A172 (cell line): ENCODE results near the gene C6orf136. TPM values are rescaled to one million over a fixed set of nuclear protein-coding genes. Genes with fewer than 3 reads are reported as not detected.

Experiments
- DNase-seq: peaks from one replicate; pipeline ENCODE4 v3.0.0-alpha.2; 2015; ENCODE audit warnings: low spot score
- total RNA-seq: library from RNA; depleted of rRNA; stranded (reverse); fragments of >200 nt; shearing (Covaris generic); gene quantifications from 2 replicates; pipeline ENCODE4 v1.2.3, GENCODE V29; 2014

Gene C6orf136
- total RNA-seq, 1 experiment from 2014 or later = 6.1 TPM

DNA sequence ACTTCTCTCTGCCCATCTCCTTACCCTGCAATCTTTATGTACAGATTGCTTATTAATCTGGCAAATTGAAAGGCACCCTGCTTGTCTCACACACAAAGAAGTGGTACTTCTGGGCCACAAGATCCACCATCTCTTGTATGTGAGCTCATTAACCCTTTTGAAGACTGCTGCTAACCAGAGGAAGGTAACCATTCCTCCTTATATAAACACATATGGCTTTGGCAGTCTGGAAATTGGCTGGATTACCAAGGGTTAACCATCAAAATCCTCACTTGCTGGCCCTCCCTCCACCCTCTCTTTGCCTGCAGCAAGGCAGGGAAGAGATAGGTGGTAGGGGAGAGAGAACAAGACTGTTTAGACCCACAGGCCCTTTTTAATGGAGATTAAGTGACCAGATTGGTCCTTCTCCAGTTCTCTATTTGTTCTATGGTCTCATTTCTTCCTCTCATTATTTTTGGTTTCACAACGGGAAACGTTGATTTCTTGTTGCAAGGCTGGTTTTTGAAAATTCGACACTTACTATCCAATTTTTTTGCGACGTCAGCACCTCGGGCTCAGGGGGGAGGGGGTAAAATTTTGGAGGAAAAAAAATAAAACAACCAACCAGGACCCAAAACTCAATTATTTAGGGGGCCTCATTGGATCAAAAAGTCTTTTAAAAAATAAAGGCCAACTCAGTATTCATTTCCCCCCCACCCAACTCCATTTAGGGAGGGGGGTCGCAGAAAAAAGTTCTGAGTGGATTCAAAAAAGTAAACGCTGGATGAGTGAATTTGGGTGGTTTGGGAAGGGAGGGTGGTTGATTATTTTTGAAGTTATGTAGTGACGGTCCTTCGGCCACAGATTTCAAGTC lies 30.7 kb upstream of the C6orf136 start:
- DNase-seq = peak; percentile 29

DNA sequence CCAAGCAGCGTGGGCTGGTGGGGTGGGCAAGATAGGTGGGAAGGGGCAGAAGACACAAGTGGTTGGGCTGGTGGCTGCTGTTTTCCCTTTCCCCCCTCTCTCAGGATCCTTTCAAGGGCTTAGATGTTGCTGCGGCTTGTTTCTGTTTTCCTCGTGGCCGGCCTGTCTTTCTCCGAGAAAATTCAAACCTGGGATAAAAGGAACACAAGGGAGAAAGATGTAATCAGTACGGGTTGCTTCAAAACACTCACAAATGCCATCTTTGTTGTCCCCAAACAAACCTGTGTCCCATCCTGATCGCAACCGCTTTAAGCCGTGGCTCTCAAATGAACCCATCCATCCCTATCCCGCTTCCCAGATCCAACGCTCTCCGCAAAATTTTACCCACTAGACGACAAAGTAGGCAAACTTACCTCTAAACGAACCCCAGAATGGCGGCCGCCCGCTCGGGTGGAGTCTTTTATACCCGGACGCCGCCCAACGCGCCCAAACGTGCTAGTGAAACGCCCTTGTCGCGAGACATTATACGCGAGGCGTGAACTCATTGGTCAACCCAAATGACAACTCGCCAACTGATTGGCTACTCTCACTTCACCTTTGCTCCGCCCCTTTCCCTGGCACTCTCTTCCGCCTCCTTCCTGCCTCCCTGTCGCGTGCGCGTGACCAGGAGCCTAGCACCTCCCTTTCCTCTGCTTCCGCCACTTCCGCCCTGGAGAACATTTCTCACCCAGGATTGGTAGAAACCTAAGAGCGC lies 29.9 kb upstream of the C6orf136 start, which contains the start of gene PPP1R10:
Gene PPP1R10 (minus strand): TSS at position 433 of the 754 bp plus-strand sequence. CDS start 7,299 bp downstream, outside the sequence.
- peak; percentile 100 for DNase-seq

GRCh38 chr6:30617565-30618269 lies 29.2 kb upstream of the C6orf136 start, which contains the start of gene MRPS18B:
Gene MRPS18B (plus strand): TSS chr6:30617840. CDS start chr6:30617866, 26 bp downstream.
- DNase-seq = peak; percentile 90

DNA sequence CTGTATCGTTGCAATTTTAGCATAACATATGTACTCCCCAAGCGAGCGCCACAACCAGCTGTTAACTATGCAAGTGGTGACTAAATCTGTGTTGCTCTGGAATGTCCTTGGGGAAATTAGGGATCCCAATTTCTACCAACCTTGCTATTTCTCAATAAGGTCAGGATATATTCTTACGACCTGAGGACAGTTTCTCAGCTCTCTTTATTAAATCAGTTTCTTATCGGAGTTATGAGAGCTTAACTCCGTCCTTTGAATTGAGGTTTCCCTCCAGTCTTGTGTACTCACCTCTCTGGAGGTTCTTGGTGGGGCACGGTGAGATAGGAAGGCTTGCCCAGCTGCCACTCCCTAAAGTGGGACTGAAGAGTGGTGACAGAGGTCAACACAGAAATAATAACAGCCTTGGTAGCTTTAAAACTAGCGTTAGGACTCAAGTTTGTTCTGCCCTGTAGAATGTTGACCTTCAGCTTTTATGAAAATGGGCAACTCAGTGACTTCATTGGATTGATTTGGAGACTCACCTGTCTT lies 28.6 kb upstream of the C6orf136 start:
- no peak for DNase-seq

DNA sequence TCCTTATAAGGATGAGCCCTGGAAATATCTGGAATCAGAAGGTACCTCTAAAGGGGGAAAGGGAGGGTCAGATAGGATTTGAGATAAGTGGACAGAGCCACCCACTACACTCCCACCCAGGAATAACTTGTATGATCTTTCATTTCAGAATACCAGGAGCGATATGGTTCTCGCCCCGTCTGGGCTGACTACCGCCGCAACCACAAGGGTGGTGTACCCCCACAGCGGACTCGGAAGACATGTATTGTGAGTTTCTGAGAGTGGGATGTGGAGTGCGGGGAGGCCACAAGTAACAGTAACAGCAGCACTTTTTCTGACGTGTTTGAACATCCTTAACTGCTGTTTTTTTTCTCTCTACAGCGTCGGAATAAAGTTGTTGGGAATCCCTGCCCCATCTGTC lies 27.4 kb upstream of the C6orf136 start:
- DNase-seq = no peak

GRCh38 chr6:30625511-30625910 lies 21.4 kb upstream of the C6orf136 start:
- DNase-seq = no peak

DNA sequence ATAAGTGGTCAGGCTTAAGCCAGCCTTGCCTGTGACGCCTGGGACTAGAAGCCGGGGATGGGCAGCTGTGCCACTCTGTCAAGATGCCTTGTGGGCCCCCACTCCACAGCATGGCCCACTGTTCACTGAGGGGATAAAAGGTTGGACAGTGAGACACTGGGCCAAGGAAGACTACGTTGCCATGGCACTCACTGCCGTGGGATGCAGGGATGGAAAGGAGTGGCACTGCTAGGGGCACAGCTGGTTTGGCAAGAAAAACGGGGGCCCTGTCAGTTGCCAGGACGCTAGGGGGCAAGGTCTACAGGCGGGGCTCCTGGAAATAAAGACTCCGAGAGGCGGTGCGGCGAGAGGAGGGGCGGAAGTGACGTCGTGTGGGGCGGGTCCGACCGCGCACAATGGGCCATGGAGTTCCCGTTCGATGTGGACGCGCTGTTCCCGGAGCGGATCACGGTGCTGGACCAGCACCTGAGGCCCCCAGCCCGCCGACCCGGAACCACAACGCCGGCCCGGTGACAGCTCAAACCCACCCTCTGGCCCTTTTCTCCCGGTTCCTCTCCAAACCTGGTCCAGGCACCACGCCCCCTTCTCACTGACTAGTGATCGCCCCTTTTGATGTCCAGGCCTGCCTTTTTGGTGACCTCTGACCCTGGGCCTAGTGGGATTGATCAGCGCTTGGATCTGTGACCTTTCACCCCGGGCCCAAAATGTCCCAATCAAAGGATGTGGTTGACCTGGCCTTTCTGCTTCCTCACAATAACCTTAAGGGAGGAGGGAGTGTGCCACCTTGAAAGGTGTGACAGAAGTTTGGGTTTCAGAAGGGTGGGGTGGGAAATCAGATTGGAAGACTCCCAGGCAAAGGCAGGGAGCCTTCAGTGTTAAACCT lies 20.2 kb upstream of the C6orf136 start, which contains the start of gene ATAT1:
Gene ATAT1 (plus strand): TSS at position 391 of the 883 bp plus-strand sequence.
- peak; percentile 59 for DNase-seq

GRCh38 chr6:30635834-30636233 lies 11.1 kb upstream of the C6orf136 start:
- no peak for DNase-seq

DNA sequence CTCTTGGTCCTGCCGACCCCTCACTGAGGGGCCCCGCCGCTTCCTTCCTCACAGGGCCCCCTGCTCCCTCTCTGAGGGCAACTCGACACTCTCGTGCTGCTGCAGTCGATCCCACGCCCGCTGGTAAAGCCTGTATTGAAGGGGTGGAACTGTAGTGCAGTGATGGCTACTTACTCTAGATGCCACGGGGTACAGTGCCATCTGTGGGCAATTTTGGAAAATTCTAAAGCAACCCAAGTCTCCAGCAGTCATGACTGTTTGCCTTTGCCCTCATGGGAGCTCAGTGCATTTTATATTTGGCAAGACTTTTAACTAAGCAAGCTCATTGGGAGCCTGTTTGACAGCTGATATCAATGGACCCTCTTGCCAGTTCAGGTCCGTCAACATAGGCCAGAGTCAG lies 6.5 kb upstream of the C6orf136 start:
- DNase-seq = no peak

DNA sequence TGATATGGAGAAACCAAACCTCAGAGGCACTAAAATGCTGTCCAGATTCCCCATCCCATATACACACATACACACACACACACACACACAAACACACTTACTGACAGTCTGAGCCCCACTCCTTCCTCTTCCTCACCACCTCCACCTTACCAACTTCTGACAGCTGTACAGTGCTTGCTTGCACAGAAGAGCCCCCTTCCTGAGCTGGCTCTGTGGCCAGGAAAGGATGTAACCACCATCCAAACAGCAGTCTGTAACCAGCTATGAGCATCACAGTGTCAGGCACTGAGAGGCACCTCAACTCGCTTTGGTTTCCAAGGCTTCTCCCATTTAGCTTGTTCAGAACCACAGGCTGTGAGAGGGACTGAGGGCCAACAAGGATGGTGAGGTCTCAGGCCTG lies 5.9 kb upstream of the C6orf136 start:
- no peak for DNase-seq

DNA sequence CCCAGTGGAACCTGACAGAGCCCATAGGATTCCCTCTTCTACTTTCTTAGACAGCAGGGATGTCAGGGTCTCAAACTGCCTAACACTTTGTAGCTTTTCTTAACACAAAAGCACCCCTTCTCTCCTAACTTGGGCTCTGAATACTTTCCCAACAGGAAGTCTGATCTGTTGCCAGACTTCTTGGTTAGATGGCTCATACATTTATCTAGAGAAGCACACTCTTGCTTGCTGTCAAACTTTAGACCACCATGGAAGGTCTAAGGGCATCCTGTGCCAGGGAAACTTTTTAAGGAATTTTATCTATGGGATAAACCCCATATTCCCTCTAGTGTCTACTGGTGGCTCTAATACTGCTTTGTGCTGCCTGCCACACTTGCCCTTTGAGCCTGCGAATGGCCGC lies 3.3 kb upstream of the C6orf136 start:
- no peak for DNase-seq

DNA sequence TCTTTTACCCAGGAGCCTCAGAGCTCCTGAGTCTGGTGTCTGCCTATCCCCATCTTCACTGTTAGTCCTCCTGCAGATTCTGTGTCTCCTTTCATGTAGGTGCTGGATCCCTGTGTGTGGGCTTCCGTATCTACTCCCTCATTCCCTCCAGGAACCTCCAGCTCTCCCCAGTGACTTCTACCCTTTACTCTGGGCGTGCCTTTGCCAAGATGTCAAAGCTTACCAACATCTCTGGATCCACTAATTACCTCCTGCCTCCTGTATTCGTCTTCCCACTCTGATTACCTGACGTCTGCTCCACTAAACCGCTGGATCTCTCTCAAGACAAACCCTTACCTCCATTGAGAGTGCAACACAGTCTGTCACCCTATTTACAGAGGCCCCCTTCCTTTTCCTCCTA lies 2.2 kb upstream of the C6orf136 start:
- DNase-seq = no peak

- no peak for DNase-seq
Measured at GRCh38 chr6:30645989-30646388, 944 bp upstream of the C6orf136 start.

GRCh38 chr6:30647242-30648116 lies 546 bp downstream of the C6orf136 start:
- peak; percentile 52 for DNase-seq

- no peak for DNase-seq
Measured at GRCh38 chr6:30651143-30651542, 4.2 kb downstream of the C6orf136 start.

- DNase-seq = no peak
Measured at GRCh38 chr6:30654798-30655742, 8.1 kb downstream of the C6orf136 start.

- DNase-seq = no peak
Measured at GRCh38 chr6:30655743-30656094, 8.8 kb downstream of the C6orf136 start.

- DNase-seq = no peak
Measured at GRCh38 chr6:30656513-30656912, 9.6 kb downstream of the C6orf136 start.

GRCh38 chr6:30657454-30657853 lies 10.5 kb downstream of the C6orf136 start:
- no peak for DNase-seq
